HepG2 (cell line): ENCODE results near the gene GPN1. TPM values are rescaled to one million over a fixed set of nuclear protein-coding genes. Genes with fewer than 3 reads are reported as not detected.
A peak's percentile ranks its signal among the peaks of the same experiment; 100 is the strongest.

Experiments used
- KDM5B ChIP-seq: sonication (generic); formaldehyde crosslinking; IDR thresholded peaks from 2 replicates; pipeline ENCODE4 v1.4.0; 2020; ENCODE audit warnings: missing genetic modification reagents, mild to moderate bottlenecking, borderline replicate concordance
- POGK ChIP-seq: sonication (generic); formaldehyde crosslinking; conservative IDR thresholded peaks from 2 replicates; pipeline ENCODE4 v1.8.0; 2022; ENCODE audit warnings: mild to moderate bottlenecking, moderate library complexity, missing genetic modification reagents
- SMAD1 ChIP-seq: sonication (generic); formaldehyde crosslinking; IDR thresholded peaks from 2 replicates; pipeline ENCODE4 v1.4.0; 2020; ENCODE audit warnings: missing genetic modification reagents, low read depth, mild to moderate bottlenecking, borderline replicate concordance
- ZBTB20 ChIP-seq: sonication (generic); formaldehyde crosslinking; IDR thresholded peaks from 2 replicates; pipeline ENCODE4 v1.8.1; 2023; ENCODE audit warnings: missing genetic modification reagents, low read depth, mild to moderate bottlenecking, borderline replicate concordance
- ZNF790 ChIP-seq: sonication (generic); formaldehyde crosslinking; IDR thresholded peaks from 2 replicates; pipeline ENCODE4 v1.8.0; 2022; ENCODE audit warnings: missing genetic modification reagents, mild to moderate bottlenecking, borderline replicate concordance
- polyA plus RNA-seq, 8 experiments: library from polyadenylated mRNA; depleted of rRNA in 3 of 8; stranded (reverse) in 7 of 8; unstranded in 1 of 8; fragments of >200 nt; fragmentation: Illumina TruSeq in 4 of 8; extraction: Trizol in 4 of 8; gene quantifications; 2 replicates each; pipeline versions ENCODE4 v1.2.1 to v1.2.3, GENCODE V29; 2011 to 2016; ENCODE audit warnings: low read depth in 4 of 8, missing spikeins in 1 of 8, mixed read lengths in 1 of 8; ENCODE audit not compliant: insufficient read depth in 1 of 8
- total RNA-seq, 5 experiments: library from RNA; depleted of rRNA; stranded (reverse); fragments of >200 nt; fragmentation: Illumina TruSeq; extraction: Trizol; gene quantifications; 2 replicates each; pipeline ENCODE4 v1.2.3, GENCODE V29; 2016; ENCODE audit warnings: low read depth in 1 of 5
- TF ChIP-seq, protein P1 (sequence below): sonication (generic); formaldehyde crosslinking; IDR thresholded peaks from 2 replicates; pipeline ENCODE4 v1.4.0; 2020; ENCODE audit warnings: missing genetic modification reagents, borderline replicate concordance
- TF ChIP-seq, protein P2 (sequence below): sonication (generic); formaldehyde crosslinking; IDR thresholded peaks from 2 replicates; pipeline ENCODE4 v1.5.0; 2020; ENCODE audit warnings: mild to moderate bottlenecking, missing genetic modification reagents
- TF ChIP-seq, protein P3 (sequence below), 2 experiments: fragments of 450-650 bp in 1 of 2; sonication (generic) in 1 of 2; formaldehyde crosslinking in 1 of 2; IDR thresholded peaks; 2 replicates each; pipeline versions ENCODE4 v1.6.1 to v1.8.0; 2016 to 2022; ENCODE audit warnings: antibody characterized with exemption in 1 of 2, mild to moderate bottlenecking in 1 of 2, missing genetic modification reagents in 1 of 2

GPN1 gene
- total and polyA plus RNA-seq, 2 of the 13 experiments (the other 11 are each of a cell fraction or from before 2014, with no cell fraction given) = 54.5 to 62.7 TPM

DNA sequence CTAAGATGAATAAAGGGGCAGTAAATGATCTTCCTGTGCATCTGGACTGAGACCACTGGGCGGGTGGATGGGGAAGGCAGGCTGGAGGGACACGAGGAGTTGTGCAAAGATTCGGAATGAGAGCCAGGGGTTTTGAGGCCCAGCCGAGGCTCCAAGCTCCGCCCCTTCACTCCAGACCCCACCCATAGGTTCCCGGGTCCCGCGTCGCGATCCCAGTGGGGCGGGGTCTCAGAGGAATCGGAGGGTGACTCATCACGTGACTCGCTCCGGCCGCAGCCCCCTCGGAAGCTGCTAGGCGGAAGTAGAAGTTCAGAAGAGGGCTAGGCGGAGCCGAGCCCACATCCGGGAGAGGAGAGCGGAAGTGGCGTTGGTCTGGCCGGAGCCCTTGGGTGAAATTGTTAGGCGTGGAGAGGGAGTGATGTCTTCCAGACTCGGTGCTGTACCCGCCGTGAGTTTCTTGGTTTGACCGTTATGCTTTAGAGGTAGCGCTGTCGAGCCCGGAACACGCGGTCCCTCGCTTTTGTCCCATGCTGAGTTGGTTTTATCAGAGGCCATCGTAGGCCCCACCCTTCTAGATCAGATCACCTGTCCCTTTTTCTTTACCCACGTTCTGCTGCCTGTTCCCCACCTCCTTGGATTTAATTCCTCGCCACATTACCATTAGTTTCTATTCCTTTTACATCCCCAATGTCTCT, 46.0 kb upstream of the GPN1 start, which contains the start of gene ZNF512 (continued):
- TF ChIP-seq POGK (CRISPR knock-in tag) = peak; percentile 46; the same call in 1 of the 2 replicates
- TF ChIP-seq SMAD1 (CRISPR knock-in tag) = 0 out of 2 replicates have a peak, but pooled peaks have one; percentile 71
- TF ChIP-seq, protein P1, sequence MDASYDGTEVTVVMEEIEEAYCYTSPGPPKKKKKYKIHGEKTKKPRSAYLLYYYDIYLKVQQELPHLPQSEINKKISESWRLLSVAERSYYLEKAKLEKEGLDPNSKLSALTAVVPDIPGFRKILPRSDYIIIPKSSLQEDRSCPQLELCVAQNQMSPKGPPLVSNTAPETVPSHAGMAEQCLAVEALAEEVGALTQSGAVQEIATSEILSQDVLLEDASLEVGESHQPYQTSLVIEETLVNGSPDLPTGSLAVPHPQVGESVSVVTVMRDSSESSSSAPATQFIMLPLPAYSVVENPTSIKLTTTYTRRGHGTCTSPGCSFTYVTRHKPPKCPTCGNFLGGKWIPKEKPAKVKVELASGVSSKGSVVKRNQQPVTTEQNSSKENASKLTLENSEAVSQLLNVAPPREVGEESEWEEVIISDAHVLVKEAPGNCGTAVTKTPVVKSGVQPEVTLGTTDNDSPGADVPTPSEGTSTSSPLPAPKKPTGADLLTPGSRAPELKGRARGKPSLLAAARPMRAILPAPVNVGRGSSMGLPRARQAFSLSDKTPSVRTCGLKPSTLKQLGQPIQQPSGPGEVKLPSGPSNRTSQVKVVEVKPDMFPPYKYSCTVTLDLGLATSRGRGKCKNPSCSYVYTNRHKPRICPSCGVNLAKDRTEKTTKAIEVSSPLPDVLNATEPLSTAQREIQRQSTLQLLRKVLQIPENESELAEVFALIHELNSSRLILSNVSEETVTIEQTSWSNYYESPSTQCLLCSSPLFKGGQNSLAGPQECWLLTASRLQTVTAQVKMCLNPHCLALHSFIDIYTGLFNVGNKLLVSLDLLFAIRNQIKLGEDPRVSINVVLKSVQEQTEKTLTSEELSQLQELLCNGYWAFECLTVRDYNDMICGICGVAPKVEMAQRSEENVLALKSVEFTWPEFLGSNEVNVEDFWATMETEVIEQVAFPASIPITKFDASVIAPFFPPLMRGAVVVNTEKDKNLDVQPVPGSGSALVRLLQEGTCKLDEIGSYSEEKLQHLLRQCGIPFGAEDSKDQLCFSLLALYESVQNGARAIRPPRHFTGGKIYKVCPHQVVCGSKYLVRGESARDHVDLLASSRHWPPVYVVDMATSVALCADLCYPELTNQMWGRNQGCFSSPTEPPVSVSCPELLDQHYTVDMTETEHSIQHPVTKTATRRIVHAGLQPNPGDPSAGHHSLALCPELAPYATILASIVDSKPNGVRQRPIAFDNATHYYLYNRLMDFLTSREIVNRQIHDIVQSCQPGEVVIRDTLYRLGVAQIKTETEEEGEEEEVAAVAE (CRISPR knock-in tag) = peak; percentile 69; the same call in 1 of the 2 replicates
- TF ChIP-seq, protein P2, sequence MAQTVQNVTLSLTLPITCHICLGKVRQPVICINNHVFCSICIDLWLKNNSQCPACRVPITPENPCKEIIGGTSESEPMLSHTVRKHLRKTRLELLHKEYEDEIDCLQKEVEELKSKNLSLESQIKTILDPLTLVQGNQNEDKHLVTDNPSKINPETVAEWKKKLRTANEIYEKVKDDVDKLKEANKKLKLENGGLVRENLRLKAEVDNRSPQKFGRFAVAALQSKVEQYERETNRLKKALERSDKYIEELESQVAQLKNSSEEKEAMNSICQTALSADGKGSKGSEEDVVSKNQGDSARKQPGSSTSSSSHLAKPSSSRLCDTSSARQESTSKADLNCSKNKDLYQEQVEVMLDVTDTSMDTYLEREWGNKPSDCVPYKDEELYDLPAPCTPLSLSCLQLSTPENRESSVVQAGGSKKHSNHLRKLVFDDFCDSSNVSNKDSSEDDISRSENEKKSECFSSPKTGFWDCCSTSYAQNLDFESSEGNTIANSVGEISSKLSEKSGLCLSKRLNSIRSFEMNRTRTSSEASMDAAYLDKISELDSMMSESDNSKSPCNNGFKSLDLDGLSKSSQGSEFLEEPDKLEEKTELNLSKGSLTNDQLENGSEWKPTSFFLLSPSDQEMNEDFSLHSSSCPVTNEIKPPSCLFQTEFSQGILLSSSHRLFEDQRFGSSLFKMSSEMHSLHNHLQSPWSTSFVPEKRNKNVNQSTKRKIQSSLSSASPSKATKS = 0 out of 2 replicates have a peak, but pooled peaks have one; percentile 38
- TF ChIP-seq ZNF790 (CRISPR knock-in tag) = 0 out of 2 replicates have a peak, but pooled peaks have one; percentile 30
- TF ChIP-seq KDM5B (CRISPR knock-in tag) = peak; percentile 93
- TF ChIP-seq, protein P3, sequence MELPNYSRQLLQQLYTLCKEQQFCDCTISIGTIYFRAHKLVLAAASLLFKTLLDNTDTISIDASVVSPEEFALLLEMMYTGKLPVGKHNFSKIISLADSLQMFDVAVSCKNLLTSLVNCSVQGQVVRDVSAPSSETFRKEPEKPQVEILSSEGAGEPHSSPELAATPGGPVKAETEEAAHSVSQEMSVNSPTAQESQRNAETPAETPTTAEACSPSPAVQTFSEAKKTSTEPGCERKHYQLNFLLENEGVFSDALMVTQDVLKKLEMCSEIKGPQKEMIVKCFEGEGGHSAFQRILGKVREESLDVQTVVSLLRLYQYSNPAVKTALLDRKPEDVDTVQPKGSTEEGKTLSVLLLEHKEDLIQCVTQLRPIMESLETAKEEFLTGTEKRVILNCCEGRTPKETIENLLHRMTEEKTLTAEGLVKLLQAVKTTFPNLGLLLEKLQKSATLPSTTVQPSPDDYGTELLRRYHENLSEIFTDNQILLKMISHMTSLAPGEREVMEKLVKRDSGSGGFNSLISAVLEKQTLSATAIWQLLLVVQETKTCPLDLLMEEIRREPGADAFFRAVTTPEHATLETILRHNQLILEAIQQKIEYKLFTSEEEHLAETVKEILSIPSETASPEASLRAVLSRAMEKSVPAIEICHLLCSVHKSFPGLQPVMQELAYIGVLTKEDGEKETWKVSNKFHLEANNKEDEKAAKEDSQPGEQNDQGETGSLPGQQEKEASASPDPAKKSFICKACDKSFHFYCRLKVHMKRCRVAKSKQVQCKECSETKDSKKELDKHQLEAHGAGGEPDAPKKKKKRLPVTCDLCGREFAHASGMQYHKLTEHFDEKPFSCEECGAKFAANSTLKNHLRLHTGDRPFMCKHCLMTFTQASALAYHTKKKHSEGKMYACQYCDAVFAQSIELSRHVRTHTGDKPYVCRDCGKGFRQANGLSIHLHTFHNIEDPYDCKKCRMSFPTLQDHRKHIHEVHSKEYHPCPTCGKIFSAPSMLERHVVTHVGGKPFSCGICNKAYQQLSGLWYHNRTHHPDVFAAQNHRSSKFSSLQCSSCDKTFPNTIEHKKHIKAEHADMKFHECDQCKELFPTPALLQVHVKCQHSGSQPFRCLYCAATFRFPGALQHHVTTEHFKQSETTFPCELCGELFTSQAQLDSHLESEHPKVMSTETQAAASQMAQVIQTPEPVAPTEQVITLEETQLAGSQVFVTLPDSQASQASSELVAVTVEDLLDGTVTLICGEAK (IDR thresholded peaks at IDR 0.05) = peak; percentile 67
- TF ChIP-seq, protein P3 (CRISPR knock-in tag; IDR thresholded peaks at IDR 0.05) = 0 out of 2 replicates have a peak, but pooled peaks have one; percentile 1
- 0 out of 2 replicates have a peak, but pooled peaks have one; percentile 32 for TF ChIP-seq ZBTB20 (CRISPR knock-in tag)
